HG03064 (cell line): ENCODE results near the gene IGIP.
"Not testable (repeated sequence)": the region's sequence is repeated elsewhere in the genome, so short reads cannot be mapped to it uniquely, and the experiment has no call there.

Source experiments
- ATAC-seq: cut with Tn5 transposase; IDR thresholded peaks from one replicate; pipeline ENCODE4 v1.9.1; 2021; ENCODE audit warnings: low read depth; ENCODE audit not compliant: unreplicated experiment

The IGIP gene

GRCh38 chr5:140140435-140140834, 14.7 kb downstream of the IGIP start:
- ATAC-seq: no peak

GRCh38 chr5:140141241-140141640, 15.5 kb downstream of the IGIP start:
- ATAC-seq: no peak

GRCh38 chr5:140142246-140142645, 16.5 kb downstream of the IGIP start:
- no peak for ATAC-seq

- no peak for ATAC-seq
Observed at GRCh38 chr5:140142856-140143255, 17.1 kb downstream of the IGIP start.

GRCh38 chr5:140143521-140144258, 18.0 kb downstream of the IGIP start:
- ATAC-seq: no peak

- ATAC-seq: no peak
Observed at GRCh38 chr5:140145256-140145655, 19.5 kb downstream of the IGIP start.

- ATAC-seq: no peak
Observed at GRCh38 chr5:140145818-140146522, 20.2 kb downstream of the IGIP start.

- ATAC-seq: no peak
Observed at GRCh38 chr5:140146523-140146842, 20.7 kb downstream of the IGIP start.

GRCh38 chr5:140147460-140147859, 21.7 kb downstream of the IGIP start:
- no peak for ATAC-seq

- no peak for ATAC-seq
Observed at GRCh38 chr5:140148508-140148907, 22.8 kb downstream of the IGIP start.

- no peak for ATAC-seq
Observed at GRCh38 chr5:140150201-140150600, 24.5 kb downstream of the IGIP start.

GRCh38 chr5:140151144-140152021, 25.6 kb downstream of the IGIP start:
- ATAC-seq: no peak

- no peak for ATAC-seq
Observed at GRCh38 chr5:140152022-140152999, 26.6 kb downstream of the IGIP start.

GRCh38 chr5:140153255-140153654, 27.5 kb downstream of the IGIP start:
- ATAC-seq: no peak

GRCh38 chr5:140153905-140154304, 28.2 kb downstream of the IGIP start:
- no peak for ATAC-seq

- not testable (repeated sequence) for ATAC-seq
Observed at GRCh38 chr5:140154710-140155381, 29.1 kb downstream of the IGIP start.

GRCh38 chr5:140157032-140157781, 31.5 kb downstream of the IGIP start:
- ATAC-seq: peak; percentile 90

GRCh38 chr5:140159014-140159927, 33.5 kb downstream of the IGIP start:
- no peak for ATAC-seq
